Activated T-cell treated with anti-CD3 and anti-CD28 coated beads for 4 hours (primary cell): ENCODE data around the gene CYP26B1.
A peak's percentile ranks its signal among the peaks of the same experiment; 100 is the strongest.

Experiments used
- DNase-seq: peaks from one replicate; pipeline ENCODE4 v3.0.0-alpha.2; 2020

Gene CYP26B1

DNA sequence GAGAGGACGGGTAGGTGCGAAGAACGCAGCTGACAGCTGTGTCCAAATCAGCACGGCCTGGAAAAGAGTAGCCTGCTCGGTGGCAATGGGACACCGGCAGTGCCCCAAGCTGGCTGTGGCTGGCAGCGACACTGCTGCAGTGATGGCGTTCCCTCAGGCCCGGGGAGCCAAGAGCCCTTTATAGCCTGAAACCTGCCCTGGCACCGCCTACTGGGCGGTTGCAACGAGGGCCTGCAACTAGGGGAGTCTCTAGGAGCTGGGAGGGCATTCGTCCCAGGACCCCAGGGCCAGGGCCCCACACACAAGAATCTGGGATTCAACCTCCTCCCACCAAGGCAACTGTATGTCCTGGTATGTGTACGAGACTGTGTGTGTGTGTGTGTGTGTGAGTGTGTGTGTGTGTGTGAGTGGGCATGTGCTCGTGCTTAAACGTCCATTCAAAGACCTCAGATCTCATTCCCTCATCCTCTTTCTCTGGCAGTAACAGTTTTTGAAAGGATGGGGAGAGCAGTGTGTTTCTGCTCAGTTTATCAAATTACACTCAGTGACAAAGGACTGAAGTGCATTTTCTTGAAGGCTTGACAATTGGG lies 6.8 kb upstream of the CYP26B1 start:
- no peak for DNase-seq

DNA sequence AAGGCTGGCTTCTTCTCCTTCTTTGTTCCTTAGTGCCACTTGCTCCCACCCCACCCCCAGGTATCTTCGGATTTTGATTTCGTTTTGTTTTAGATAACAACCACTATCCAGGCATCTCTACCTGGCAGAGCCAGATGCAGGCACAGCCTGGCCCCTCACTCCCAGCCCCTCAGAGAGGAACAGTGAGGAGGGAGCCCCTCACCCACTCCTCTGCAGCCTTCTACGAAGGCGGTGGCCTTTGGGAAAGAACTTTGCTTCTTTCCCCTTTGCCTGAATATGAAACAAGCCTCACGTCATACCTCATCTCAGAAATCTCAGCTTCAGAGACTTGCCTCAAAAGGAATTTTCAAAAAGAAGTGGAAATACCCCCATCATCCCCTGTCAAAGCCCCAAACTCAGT lies 6.3 kb upstream of the CYP26B1 start:
- no peak for DNase-seq

DNA sequence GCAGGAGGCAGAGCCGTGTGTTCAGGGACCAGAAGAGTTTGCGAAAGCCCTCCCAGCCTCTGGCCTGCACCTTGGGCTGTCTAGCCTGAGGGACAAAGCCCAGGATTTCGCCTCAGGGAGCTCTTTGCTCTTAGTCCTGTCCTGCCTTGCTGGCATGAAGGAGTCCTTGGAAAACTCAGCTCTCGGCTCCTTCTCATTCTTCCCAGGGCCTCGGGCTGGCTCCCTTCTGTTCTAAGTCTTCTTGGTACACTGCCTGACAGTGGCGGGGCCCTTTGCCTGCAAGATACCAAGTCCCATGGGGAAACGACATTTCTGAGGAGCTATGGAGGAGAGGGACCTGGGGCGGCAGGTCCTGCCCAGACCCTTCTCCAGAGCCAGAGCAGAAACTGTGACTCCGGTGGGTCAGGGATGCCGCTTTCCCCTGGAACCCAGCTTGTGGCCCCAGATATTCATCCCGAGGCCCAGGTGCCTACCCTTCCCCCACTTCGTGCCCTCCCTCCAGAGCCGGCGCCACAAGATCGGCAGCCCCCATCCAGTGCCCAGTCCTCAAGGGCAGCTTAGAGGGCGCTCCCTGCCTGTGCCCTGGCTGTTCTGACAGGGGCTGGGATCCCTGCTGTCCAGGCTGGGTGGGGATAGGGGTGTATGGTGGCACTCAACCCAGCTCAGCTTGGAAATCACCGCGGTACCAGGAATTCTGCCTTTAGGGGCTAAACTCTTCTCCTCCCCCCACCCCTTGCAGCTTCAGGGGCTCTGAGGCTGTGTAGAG lies 5.5 kb upstream of the CYP26B1 start:
- DNase-seq = no peak

DNA sequence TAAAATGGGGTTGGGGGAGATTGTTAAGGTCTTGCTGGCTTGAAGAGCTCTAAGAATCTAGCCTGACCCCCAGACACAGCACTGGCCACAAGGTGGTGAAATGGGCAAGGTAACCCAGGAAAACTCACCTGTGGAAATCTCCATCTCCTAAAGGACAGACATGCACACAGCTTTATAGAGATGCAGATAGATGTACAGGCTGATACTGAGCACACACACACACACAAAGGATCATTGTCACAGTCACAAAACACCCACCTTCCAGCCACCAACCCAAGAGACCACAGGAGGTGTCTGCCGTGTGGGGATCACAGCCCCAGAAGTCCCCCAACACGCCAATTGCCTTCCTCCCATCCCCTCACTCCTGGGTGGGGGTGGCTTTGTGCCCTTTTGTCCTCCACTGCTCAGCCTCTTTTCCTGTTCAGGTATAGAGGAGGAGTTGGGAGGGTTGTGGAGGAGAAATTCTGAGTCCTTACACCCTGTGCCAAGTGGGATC lies 3.2 kb upstream of the CYP26B1 start:
- no peak for DNase-seq

DNA sequence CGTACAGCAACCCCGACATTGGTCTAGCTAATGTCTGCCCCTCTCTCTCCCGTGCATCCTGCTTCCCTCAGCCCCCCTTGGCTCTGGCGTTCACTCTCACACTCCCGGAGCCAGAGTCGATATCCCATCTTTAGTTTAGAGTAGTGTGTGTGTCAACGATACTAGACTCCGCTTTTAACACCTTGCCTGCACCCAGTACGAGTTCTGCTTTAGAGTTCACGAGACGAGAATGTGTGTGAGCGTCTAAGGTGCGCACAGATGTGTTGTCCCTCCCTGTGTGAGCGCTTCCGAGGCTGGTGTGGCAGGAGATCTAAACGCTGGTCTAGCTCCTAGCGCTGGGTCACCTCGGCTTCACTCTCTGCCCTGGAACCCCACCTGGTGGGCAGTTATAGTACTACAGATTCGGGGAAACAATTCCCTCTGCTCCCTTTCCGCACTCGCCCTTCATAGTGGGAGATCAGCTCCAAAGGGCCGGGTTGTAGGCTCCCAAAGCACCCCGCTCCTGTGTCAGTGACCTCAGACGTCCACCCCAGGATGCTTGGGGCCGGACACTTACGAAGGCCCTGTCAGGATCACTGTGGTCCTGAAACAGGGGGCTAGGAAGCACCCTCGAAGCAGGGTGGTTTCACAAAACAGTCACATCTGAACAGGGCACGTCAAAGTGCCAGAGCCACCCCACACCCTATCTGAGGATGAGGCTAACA lies 2.6 kb upstream of the CYP26B1 start:
- peak; percentile 54 for DNase-seq

DNA sequence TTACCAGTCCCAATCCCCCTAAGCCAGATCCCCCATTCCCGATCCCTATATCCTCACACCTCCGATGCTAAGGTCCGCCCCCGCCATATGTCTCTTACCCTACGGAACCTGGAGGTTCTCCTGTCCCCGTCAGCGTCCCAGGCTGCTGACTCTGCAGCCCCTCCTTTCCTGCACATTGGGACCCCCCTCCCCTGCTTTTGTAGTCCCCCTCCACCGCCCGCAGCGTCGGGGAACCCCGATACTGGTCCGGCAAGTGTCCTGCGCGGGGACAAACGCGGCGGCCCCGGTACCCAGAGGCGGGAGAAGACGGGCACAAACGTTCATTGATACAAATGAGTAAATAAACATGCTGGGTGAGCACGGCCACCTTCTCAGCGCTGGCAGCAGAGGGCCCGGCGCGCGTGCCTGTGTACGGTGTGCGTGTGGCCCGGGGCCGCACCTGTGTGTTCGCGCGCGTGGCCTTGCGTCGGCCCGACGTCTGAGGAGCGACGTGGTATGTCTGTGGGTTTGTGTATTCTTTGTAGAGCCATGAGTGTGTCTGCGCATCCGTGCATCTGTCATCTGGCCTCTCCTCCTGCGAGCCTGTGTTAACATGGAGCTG lies 2.0 kb upstream of the CYP26B1 start:
- no peak for DNase-seq

DNA sequence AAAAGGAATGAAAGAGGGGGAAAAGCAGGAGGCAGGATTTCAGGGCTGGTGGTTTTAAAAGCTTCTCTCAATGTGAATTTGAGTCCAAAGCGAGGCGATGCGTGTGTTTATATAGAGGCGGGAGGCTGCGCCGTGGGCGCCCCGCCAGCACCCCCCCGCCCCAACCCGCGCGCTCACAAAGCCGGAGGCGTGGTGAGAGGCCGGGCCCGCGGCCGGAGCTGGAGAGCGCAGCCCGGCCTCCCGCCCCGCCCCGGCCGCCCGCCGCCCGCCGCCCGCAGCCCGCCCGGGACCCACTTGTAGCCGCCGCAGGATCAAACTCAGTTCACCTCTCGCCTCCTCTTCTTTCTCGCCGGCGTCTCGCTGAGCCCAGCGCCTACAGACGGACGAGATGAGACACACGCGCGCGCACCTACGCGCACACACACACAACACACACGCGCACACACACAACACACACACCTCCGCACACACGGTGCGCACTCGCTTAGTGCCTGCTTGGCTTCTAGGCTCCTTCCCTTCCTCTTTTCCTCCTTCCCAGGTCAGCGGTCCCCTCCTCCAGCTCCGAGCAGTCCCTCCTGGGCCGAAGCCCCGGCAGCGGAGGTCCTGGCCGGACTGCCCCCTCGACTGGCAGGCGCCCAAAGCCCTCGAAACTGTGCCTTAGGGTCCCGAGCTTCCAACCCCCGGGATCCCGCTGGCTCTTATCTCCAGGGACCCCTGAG lies 1.3 kb upstream of the CYP26B1 start:
- DNase-seq = no peak

DNA sequence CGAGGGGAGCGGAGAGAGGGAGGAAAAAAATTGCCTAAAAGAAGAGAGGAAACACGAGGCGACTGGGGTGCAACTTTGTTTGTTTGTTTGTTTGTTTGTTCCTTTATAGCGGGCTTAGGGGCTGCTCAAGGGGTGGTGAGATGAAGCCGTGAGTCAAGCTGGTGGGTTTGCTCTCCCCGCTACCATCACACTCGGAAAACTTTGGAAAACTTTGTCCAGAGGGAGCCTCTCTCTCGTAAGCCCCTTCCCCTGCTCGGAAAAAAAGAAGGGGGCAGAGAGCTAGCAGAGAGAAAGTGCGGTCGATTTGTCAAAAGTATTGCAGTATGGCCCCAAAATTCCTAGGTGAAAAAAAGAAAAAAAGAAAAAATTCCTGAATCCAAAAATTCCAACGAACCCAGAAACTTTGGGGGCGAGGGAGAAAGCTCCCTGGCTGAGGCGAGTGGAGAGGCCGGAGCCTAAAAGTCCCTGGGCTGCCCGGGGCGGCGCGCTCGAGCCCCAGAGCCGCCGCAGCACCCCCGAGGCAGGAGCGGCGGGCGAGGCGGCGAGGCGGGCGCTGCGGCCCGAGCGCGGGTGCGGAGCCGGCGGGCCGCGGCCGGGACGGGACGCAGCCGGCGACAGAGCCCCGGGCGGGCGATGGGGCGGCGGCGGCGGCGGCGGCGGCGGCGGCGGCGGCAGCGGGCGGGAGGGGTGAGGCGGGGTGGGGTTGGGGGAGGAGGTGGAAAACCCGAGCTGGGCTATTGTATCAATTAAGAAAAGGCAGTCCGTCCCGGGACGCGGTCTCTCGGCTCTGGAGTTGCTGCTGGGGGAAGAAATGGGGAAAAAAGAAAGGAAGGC lies 558 bp upstream of the CYP26B1 start:
- no peak for DNase-seq

DNA sequence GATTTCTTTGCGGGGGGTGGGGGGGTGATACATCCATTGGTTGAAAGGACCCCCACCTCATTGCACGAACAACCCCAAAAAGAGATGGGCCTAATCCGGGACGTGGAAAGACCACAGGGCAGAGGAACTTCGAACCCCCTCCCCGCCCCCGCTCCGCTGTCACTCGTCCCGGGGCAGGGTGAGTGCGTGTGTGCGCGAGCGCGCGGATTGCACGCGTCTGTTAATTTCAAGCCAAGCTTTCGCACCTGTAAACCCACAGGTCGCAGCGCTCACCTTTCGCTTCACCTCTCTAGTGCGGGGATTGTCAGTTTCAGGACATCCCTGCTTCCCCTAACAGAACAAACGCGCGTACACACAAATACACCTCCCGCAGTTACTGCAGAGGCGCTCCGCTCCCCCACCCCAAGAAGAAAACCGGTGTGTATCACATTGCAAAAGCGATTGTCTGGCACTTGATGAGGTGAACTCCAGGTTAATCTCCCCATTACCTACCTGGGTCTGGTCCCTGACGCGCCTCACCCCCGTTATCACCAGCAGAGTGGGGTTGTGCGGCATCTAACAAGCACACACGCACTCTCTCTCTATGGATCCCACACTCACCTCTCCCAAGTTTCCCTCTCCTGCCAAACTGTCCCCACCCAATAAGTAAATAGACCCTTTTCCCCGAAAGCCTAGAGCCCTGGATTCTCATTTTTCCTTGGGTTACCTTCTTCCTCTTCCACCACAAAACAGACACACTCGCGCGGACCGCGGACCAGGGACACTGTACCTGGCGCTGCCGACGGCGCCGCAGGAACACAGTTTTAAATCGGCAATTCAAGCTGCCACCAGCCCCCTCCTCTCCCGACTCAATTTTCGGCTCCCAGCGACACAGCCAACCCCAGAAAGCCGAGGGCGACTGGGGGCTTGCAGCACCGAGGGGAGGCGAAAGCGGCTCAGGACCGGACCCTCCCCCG lies 1.0 kb downstream of the CYP26B1 start:
- DNase-seq = no peak

DNA sequence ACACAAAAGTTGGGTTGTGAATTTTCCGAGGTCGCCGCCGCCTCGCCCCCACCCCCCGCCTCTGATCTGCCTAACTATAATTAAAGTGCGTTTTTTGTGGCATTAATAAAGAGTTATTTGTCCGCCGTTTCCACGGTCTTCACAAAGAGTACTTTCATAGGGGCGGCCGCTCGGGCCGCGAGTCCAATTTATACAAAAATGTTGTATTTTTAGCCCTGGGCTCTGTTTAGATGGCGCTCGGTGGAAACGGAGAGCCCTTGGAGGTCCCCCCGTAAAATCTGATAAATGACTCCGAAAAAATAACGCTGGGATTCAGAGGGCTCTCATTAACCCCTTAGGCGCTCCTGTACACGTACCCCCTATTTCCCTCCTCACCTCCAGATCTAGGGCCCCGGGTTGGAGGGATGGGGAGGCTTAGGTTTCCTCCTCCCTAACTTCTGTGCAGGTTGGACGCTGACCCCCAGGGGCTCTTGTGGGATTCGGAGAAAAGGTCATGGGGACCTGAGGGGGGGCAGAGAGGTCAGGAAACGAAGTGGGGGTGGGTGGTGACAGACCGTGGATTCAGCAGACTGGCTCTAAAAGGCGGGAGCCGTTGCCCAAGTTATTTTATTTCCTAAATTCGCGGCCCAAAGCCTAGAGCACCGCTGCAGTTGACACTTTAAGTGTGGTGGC lies 1.9 kb downstream of the CYP26B1 start:
- DNase-seq = no peak

DNA sequence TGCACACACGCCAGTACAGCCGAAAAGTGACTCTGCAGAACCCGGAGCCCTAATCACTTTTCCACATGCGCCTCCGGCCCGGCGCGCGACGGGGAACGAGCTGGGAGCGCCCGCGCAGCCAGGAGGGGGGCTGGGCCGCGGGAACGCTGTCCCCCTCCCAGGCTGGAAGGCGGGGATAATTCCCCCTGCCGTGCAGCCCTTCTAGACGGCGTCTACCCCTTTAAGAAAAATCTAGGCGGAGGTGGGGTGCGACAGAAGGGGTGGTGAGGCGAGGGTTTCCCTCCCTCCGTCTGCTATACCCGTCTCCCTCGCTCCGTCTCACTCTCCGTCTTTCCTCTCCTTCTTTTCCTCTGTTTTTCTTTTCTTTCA lies 2.4 kb downstream of the CYP26B1 start:
- DNase-seq = no peak

DNA sequence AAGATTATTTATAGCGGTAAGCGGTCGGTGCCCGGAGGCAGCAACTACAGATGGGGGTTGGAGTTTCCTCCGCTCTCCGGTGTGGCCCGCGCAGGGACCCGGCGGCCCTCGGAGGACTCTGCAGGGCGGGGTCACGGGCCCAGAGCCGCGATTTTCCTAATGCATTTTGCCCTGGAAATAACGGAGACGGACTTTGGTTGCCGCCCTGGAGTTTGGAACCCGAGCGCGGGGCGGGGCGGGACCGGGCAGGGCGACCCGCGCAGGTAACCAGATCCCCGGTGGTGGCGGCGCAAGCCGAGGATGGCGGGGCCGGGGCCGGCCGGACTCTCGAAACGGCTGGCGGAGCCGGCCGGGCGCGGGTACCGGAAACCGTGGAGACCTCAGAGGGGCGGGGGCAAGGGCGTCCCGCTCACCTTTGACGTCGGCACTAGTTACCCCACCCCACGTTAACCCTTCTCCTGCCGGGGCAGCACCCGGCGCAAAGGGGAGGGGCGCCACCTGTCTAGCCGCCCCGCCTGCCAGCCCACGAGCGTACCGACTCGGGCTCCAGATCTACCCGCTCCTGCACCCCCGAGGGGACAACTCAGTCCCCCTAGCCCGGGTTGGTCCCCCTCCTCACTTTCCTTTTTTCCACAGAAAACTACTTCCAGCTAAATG lies 2.9 kb downstream of the CYP26B1 start:
- no peak for DNase-seq

DNA sequence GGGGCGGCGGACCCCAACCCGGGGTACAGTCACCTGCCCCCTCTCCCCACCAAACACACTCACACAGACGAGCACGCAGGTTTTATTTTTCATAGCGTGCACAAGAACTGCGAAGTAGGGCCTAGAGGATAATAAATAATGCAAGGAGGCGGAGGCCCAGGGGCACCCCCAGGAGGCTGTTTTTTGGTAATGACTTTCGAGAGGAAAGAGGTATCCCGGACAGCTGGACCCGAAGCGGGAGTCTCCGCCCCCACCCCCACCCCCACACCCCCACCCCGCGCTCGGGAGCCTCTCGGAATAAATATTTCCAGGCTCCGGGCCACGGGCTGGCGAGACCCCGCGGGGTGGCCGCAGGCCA lies 3.4 kb downstream of the CYP26B1 start:
- no peak for DNase-seq

DNA sequence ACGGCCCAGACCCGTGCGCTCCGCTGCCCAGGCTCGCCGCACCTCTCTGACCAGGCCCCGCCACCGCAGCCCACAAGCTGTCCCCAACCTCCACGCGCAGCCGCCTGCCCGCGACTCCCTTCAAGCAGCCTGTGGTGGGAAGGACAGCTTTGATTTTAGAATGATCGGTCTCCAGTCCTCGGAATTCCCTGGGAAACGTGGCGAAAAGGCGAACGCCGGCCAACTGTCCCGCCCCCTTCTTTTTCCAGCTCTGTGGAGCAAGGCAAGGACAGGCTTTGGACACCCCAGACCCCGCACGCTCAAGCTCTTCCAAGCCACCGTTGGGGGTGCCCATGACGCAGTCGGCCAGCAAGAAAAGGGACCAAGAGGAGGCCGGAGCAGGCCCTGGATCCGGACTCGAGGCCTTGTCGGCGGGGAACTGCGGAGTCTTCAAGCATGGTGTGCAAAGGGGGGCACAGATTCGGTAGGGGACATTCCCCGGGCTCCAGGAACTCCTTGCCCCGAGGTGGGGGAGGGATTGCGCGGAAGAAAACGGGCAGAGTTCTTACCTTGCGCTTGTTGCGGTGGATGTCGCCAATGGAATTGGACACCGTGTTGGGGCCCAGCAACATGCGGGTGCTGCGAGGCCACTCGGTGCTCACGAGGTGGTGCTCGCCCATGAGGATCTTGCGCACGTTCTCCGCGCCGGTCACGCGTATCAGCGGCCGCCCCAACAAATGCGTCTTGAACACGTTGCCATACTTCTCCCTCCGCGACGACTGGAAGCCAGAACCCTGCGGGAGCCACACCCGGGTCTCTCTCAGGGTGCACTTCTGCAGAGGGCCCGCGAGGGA lies 4.0 kb downstream of the CYP26B1 start:
- no peak for DNase-seq

DNA sequence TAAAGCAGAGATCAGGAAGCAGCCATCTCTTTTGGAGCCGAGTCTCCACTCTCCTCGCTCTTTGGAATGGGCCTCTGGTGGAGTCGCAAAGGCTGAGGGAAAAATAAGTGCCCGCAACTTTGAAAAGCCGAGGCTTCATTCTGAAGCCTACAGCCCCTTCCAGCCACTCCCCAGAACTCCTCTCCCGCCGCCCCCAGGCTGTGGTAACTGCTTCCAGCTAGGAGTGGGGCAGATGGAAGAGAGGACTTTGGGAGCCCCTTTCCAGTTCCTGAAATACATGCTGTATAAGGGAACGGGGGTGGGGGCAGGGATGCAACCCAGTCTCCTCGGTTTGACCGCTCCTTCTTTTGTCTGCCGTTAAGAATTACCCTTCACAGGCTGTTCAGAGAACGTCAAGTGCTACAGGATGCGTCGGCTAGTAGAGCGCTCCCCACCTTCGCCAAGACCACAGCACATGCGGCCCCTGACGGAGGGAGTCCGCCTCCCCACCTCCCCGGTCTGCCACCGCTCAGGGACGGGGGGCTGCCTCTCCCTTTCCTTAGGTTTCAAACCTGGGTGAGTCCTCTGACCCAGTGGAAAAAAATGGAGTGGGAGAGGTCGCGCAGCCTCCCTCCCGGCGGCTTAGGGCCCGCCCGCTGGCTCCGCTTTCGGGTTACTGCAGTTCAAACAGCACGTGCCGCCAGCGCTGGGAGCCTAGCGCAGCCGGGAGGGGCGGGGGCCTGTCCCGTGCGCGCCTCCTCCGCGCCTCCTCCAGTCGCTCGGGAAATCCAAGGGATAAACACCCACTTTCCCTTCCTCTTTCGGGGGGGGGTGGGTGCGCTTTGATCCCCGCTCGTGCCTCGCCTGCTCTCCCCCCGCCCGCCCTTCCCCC lies 4.9 kb downstream of the CYP26B1 start:
- no peak for DNase-seq

DNA sequence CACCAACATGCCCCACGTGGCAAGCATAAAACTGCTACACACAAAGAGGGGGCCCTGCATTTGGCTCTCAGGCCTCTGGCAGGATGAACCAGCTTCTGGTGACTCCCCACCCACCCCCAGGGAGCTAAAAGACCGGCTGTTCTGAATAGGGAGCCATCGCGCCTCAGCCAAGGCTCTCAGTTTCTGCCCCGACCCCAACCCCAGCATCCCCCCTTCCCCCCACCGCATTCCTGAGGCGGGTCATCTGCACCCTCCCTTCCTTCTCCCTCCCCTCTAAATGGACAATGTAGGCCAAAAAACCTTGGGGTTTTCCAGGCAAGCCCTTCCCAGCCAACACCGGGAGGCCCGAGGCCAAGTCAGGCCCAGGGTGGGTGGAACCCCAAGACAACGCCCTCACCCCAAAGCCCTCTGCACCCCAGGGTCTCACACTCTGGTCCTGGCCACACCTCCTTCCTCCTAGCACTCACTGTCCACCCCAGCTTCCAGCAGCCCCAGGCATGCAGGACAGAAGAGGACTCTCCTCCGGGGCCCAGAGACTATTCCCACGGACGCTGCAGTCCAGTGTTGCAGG lies 5.7 kb downstream of the CYP26B1 start:
- DNase-seq = no peak

DNA sequence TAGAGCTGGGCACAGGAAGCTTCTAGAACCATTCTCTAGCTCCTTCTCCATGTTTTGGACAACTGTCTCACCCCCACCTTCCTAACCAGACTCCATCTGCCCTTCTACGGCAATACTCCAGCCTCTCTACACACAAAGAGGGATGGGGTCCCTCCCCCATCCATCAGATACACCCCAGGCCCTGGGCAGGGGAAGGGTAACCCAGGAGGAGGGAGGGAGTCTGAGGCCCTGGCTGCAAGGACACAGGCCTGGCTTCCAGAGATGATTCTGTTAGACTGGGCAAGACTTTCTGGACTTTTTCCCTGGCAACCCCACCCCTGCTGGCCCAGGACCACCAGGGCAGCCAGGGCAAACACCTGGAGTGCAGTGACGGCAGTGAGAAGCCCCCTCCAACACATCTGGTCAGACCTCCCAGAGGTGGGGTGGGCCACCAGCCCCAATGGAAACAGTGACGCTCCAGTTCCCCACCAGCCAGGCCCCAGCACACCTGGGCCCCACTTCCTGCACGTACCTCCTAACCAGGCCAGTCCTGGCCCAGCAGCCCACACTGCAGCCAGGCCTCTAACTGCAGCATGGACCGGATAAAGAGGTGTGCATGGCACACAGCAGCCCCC lies 6.5 kb downstream of the CYP26B1 start:
- DNase-seq = no peak
